Right lobe of liver (tissue), 6 donors: ENCODE results near the gene SUSD1. TPM values are rescaled to one million over a fixed set of nuclear protein-coding genes. Genes with fewer than 3 reads are reported as not detected.

ENCODE experiments used
- ATAC-seq, 4 donors: fragments of 200-7000 bp; cut with Tn5 transposase; one replicate each; pipeline ENCODE4 v1.9.1; 2020; ENCODE audit warnings: mild to moderate bottlenecking in 4 of 4, moderate library complexity in 4 of 4
- DNase-seq, 3 donors: peaks; one replicate each; pipeline ENCODE4 v3.0.0-alpha.2; 2020
- H3K27ac ChIP-seq, 3 donors: fragments of 200-600 bp; one replicate each; pipeline ENCODE4 v1.8.0; 2022
- H3K27me3 ChIP-seq, 2 donors: fragments of 200-600 bp; one replicate each; pipeline ENCODE4 v1.8.0; 2022
- H3K36me3 ChIP-seq, 4 donors: fragments of 200-600 bp; sonication (generic) in 1 of 4; one replicate each; pipeline versions ENCODE4 v1.5.1 to v1.8.0; 2017 to 2022; ENCODE audit warnings: control low read depth in 1 of 4
- H3K4me1 ChIP-seq, 4 donors: fragments of 200-600 bp; sonication (generic) in 1 of 4; one replicate each; pipeline versions ENCODE4 v1.5.1 to v1.8.0; 2017 to 2022; ENCODE audit warnings: control low read depth in 1 of 4
- H3K4me3 ChIP-seq, 3 donors: fragments of 200-600 bp; one replicate each; pipeline ENCODE4 v1.8.0; 2022
- H3K9me3 ChIP-seq, 4 donors: fragments of 200-600 bp; sonication (generic) in 1 of 4; one replicate each; pipeline versions ENCODE4 v1.5.1 to v1.8.0; 2017 to 2022; ENCODE audit warnings: control low read depth in 1 of 4
- CTCF ChIP-seq, 4 donors: fragments of 200-600 bp in 3 of 4; fragments of 450-650 bp in 1 of 4; IDR thresholded peaks; one replicate each; pipeline versions ENCODE4 v1.5.1 to v1.8.0; 2016 to 2022; ENCODE audit warnings: antibody characterized with exemption in 4 of 4, mild to moderate bottlenecking in 2 of 4
- POLR2A ChIP-seq: fragments of 450-650 bp; IDR thresholded peaks from one replicate; pipeline ENCODE4 v1.6.1; 2017; ENCODE audit warnings: antibody characterized with exemption, mild to moderate bottlenecking
- whole genome bisulfite sequencing: methylation state at CpG from one replicate; pipeline ENCODE4 v1.1.6; 2018; ENCODE audit warnings: low coverage, low lambda C conversion rate; ENCODE audit not compliant: insufficient coverage; ENCODE audit errors: missing lambda C conversion rate; 5-methylcytosine and 5-hydroxymethylcytosine counted together
- intact Hi-C, 2 donors: fragments of 100-400 bp; cut with DNase I; formaldehyde crosslinking; loops; one replicate each; pipeline versions ENCODE4 v1.11.2 to v1.14.1; 2022
- total RNA-seq, 6 experiments: library from RNA; depleted of rRNA in 2 of 6; stranded (reverse); fragments of >200 nt in 2 of 6; fragmentation: NEBNext Ultra II Directional in 3 of 6; extraction: Animal tissue kit (Norgen Biotek cat#: 25700) in 3 of 6; gene quantifications; one replicate each; pipeline versions ENCODE4 v1.1.0 to v1.2.4, GENCODE V29; 2016 to 2023
- donor health status: DM: no; HTN: yes; CAD: no.
- donor health status: DM: no; HTN: no; CAD: no.
- donor health status: DM: no; HTN: no; CAD: no.
- donor health status: DM: no; HTN: yes; CAD: no.
- donor health status: DM: no; HTN: yes; CAD: no.

Gene SUSD1
- total RNA-seq, 6 experiments from 2014 or later, result 2.7 to 7.2 (median 3.9) TPM

GRCh38 chr9:112170235-112170634 lies 4.9 kb downstream of the SUSD1 start:
- H3K4me3 ChIP-seq, result no peak overlapping the region
- no peak overlapping the region for H3K27ac ChIP-seq
- intact Hi-C loops, result no loop called here
- H3K27me3 ChIP-seq, result no peaks in the 10 kb centered on the region
- no peaks in the 10 kb centered on the region for H3K36me3 ChIP-seq
- H3K4me1 ChIP-seq, result peaks cover 0 to 7% (median 0%) of the 10 kb centered on the region in 4 donors
- DNase-seq (no peak), ATAC-seq (no peak)
- TF ChIP-seq POLR2A (no peak), CTCF (IDR thresholded peaks at IDR 0.05) (no peak)
- WGBS, result 80% methylated on average over 4 of the region's 4 CpGs
- no peaks in the 10 kb centered on the region for H3K9me3 ChIP-seq

GRCh38 chr9:112169368-112169767 lies 5.7 kb downstream of the SUSD1 start:
- H3K27me3 ChIP-seq, result no peaks in the 10 kb centered on the region
- H3K4me1 ChIP-seq, result peaks cover 0 to 5% (median 0%) of the 10 kb centered on the region in 4 donors
- DNase-seq, result no peak
- no peaks in the 10 kb centered on the region for H3K36me3 ChIP-seq
- H3K27ac ChIP-seq, result no peak overlapping the region
- no peak for ATAC-seq
- no peaks in the 10 kb centered on the region for H3K9me3 ChIP-seq
- intact Hi-C loops, result no loop called here
- TF ChIP-seq POLR2A (no peak), CTCF (IDR thresholded peaks at IDR 0.05) (no peak)
- no peak overlapping the region for H3K4me3 ChIP-seq
- 79% methylated on average over 6 of the region's 6 CpGs for WGBS

GRCh38 chr9:112168197-112168596 lies 6.9 kb downstream of the SUSD1 start:
- H3K27me3 ChIP-seq, result no peaks in the 10 kb centered on the region
- no peak overlapping the region for H3K27ac ChIP-seq
- no peak overlapping the region for H3K4me3 ChIP-seq
- ATAC-seq (no peak), DNase-seq (no peak)
- H3K4me1 ChIP-seq, result no peaks in the 10 kb centered on the region
- WGBS, result 66% methylated on average over 3 of the region's 3 CpGs
- TF ChIP-seq POLR2A, result no peak
- no peak for TF ChIP-seq CTCF (IDR thresholded peaks at IDR 0.05)
- no peaks in the 10 kb centered on the region for H3K9me3 ChIP-seq
- no peaks in the 10 kb centered on the region for H3K36me3 ChIP-seq
- intact Hi-C loops, result no loop called here

GRCh38 chr9:112166176-112167140 lies 8.6 kb downstream of the SUSD1 start:
- TF ChIP-seq POLR2A (no peak), CTCF (IDR thresholded peaks at IDR 0.05) (no peak)
- Histone ChIP-seq H3K9me3 (no peaks in the 10 kb centered on the region), H3K4me3 (no peak overlapping the region), H3K36me3 (no peaks in the 10 kb centered on the region), H3K27ac (no peak overlapping the region), H3K4me1 (no peaks in the 10 kb centered on the region), H3K27me3 (no peaks in the 10 kb centered on the region)
- DNase-seq (no peak), ATAC-seq (no peak)
- intact Hi-C loops, result no loop called here
- WGBS, result 70% methylated on average over 11 of the region's 12 CpGs
